ENCODE data around the gene SLC22A17. TPM values are rescaled to one million over a fixed set of nuclear protein-coding genes. Genes with fewer than 3 reads are reported as not detected.

The SLC22A17 gene
- total and polyA plus RNA-seq, 2 of the 13 experiments (the other 11 are each of a cell fraction or from before 2014, with no cell fraction given): 0.95 to 1.1 TPM

DNA sequence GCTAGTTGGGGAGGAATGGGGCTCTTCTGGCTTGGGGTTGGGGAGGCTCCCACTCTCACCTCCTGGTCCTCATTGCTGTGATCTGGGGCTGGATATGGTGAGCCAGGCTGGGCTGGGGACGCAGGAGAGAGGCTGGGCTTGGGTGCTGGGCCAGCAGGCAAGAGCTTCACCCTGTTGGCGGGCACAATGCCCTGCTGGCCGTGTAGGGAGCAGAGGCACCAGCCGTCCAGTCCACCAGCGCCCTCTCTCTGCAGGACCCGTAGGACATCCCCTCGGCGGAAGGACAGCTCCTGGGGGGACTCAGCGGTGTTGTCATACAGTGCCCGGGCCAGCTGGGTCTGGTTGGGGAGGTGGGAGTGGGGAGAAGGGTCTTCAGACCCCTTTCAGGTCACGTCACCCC is 7.8 kb upstream of the SLC22A17 start (continued):
- no peak for TF ChIP-seq LCORL (IDR thresholded peaks at IDR 0.05)
- TF ChIP-seq LCORL (CRISPR knock-in tag; IDR thresholded peaks at IDR 0.05): no peak
- no peak for TF ChIP-seq HDAC1 (CRISPR knock-in tag; IDR thresholded peaks at IDR 0.05)
- TF ChIP-seq BHLHE40 (IDR thresholded peaks at IDR 0.05; ENCODE audit: low read length): no peak
- TF ChIP-seq, protein P1, sequence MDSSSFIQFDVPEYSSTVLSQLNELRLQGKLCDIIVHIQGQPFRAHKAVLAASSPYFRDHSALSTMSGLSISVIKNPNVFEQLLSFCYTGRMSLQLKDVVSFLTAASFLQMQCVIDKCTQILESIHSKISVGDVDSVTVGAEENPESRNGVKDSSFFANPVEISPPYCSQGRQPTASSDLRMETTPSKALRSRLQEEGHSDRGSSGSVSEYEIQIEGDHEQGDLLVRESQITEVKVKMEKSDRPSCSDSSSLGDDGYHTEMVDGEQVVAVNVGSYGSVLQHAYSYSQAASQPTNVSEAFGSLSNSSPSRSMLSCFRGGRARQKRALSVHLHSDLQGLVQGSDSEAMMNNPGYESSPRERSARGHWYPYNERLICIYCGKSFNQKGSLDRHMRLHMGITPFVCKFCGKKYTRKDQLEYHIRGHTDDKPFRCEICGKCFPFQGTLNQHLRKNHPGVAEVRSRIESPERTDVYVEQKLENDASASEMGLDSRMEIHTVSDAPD (CRISPR knock-in tag; IDR thresholded peaks at IDR 0.05): 0 out of 2 replicates have a peak, but pooled peaks have one; percentile 40
- TF ChIP-seq HNRNPH1 (optimal IDR thresholded peaks at IDR 0.05; ENCODE audit: low read depth, low read length): no peak
- TF ChIP-seq ARHGAP35 (CRISPR knock-in tag; IDR thresholded peaks at IDR 0.05; ENCODE audit: borderline replicate concordance): no peak
- TF ChIP-seq, protein P2, sequence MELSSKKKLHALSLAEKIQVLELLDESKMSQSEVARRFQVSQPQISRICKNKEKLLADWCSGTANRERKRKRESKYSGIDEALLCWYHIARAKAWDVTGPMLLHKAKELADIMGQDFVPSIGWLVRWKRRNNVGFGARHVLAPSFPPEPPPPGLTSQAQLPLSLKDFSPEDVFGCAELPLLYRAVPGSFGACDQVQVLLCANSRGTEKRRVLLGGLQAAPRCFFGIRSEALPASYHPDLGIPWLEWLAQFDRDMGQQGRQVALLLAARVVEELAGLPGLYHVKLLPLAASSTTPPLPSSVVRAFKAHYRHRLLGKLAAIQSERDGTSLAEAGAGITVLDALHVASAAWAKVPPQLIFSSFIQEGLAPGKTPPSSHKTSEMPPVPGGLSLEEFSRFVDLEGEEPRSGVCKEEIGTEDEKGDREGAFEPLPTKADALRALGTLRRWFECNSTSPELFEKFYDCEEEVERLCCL (CRISPR knock-in tag; IDR thresholded peaks at IDR 0.05; ENCODE audit: borderline replicate concordance): no peak
- TF ChIP-seq, protein P3, sequence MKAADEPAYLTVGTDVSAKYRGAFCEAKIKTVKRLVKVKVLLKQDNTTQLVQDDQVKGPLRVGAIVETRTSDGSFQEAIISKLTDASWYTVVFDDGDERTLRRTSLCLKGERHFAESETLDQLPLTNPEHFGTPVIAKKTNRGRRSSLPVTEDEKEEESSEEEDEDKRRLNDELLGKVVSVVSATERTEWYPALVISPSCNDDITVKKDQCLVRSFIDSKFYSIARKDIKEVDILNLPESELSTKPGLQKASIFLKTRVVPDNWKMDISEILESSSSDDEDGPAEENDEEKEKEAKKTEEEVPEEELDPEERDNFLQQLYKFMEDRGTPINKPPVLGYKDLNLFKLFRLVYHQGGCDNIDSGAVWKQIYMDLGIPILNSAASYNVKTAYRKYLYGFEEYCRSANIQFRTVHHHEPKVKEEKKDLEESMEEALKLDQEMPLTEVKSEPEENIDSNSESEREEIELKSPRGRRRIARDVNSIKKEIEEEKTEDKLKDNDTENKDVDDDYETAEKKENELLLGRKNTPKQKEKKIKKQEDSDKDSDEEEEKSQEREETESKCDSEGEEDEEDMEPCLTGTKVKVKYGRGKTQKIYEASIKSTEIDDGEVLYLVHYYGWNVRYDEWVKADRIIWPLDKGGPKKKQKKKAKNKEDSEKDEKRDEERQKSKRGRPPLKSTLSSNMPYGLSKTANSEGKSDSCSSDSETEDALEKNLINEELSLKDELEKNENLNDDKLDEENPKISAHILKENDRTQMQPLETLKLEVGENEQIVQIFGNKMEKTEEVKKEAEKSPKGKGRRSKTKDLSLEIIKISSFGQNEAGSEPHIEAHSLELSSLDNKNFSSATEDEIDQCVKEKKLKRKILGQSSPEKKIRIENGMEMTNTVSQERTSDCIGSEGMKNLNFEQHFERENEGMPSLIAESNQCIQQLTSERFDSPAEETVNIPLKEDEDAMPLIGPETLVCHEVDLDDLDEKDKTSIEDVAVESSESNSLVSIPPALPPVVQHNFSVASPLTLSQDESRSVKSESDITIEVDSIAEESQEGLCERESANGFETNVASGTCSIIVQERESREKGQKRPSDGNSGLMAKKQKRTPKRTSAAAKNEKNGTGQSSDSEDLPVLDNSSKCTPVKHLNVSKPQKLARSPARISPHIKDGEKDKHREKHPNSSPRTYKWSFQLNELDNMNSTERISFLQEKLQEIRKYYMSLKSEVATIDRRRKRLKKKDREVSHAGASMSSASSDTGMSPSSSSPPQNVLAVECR (CRISPR knock-in tag; IDR thresholded peaks at IDR 0.05; ENCODE audit: borderline replicate concordance): no peak
- TF ChIP-seq ZNF224 (CRISPR knock-in tag; IDR thresholded peaks at IDR 0.05): no peak
- no peak for TF ChIP-seq KLF6 (CRISPR knock-in tag; IDR thresholded peaks at IDR 0.05)
- no peak for TF ChIP-seq ATAD3A (CRISPR knock-in tag; IDR thresholded peaks at IDR 0.05)
- no peak for TF ChIP-seq MXD4 (CRISPR knock-in tag; IDR thresholded peaks at IDR 0.05)
- no peak for TF ChIP-seq ZNF337 (CRISPR knock-in tag; IDR thresholded peaks at IDR 0.05; ENCODE audit: borderline replicate concordance, low read depth)
- TF ChIP-seq ZNF816 (CRISPR knock-in tag; IDR thresholded peaks at IDR 0.05; ENCODE audit: borderline replicate concordance): no peak
- peak; percentile 94 for TF ChIP-seq PCBP1 (IDR thresholded peaks at IDR 0.05; ENCODE audit: borderline replicate concordance, low read depth, low read length)
- no peak for TF ChIP-seq ZNF143 (CRISPR knock-in tag; IDR thresholded peaks at IDR 0.05)
- TF ChIP-seq, protein P4, sequence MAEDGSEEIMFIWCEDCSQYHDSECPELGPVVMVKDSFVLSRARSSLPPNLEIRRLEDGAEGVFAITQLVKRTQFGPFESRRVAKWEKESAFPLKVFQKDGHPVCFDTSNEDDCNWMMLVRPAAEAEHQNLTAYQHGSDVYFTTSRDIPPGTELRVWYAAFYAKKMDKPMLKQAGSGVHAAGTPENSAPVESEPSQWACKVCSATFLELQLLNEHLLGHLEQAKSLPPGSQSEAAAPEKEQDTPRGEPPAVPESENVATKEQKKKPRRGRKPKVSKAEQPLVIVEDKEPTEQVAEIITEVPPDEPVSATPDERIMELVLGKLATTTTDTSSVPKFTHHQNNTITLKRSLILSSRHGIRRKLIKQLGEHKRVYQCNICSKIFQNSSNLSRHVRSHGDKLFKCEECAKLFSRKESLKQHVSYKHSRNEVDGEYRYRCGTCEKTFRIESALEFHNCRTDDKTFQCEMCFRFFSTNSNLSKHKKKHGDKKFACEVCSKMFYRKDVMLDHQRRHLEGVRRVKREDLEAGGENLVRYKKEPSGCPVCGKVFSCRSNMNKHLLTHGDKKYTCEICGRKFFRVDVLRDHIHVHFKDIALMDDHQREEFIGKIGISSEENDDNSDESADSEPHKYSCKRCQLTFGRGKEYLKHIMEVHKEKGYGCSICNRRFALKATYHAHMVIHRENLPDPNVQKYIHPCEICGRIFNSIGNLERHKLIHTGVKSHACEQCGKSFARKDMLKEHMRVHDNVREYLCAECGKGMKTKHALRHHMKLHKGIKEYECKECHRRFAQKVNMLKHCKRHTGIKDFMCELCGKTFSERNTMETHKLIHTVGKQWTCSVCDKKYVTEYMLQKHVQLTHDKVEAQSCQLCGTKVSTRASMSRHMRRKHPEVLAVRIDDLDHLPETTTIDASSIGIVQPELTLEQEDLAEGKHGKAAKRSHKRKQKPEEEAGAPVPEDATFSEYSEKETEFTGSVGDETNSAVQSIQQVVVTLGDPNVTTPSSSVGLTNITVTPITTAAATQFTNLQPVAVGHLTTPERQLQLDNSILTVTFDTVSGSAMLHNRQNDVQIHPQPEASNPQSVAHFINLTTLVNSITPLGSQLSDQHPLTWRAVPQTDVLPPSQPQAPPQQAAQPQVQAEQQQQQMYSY (CRISPR knock-in tag; IDR thresholded peaks at IDR 0.05): no peak
- TF ChIP-seq ZNF484 (CRISPR knock-in tag; IDR thresholded peaks at IDR 0.05; ENCODE audit: borderline replicate concordance, low read depth): no peak
- 0 out of 2 replicates have a peak, but pooled peaks have one; percentile 28 for TF ChIP-seq ZNF124 (CRISPR knock-in tag; IDR thresholded peaks at IDR 0.05)
- no peak for TF ChIP-seq NPAS2 (CRISPR knock-in tag; IDR thresholded peaks at IDR 0.05; ENCODE audit: borderline replicate concordance)
